ENCODE data around the gene TEX30. TPM values are rescaled to one million over a fixed set of nuclear protein-coding genes. Genes with fewer than 3 reads are reported as not detected.

Gene TEX30
- total RNA-seq, 2 donors from 2014 or later, result 3.0 to 4.8 TPM

DNA sequence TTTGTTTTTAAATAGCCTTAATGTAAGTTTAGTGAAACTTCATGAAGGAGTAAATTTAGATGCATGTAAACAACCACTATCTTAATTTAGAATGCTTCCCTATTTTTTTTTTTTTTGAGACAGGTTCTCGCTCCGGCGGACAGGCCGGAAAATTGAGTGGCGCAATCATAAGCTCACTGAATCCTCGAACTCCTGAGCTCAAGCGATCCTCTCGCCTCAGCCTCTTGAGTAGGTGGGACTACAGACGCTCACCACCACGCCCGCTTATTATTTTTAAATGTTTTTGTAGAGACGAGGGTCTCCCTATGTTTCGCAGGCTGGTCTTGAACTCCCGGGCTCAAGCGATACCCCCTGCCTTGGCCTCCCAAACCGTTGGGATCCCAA, 1.6 kb downstream of the TEX30 start:
- no peak for DNase-seq
- ATAC-seq, result no peak
- H3K36me3 Mint-ChIP-seq (ENCODE audit: low read depth), result no peaks in the 10 kb centered on the region
- no peak overlapping the region for H3K27ac Mint-ChIP-seq
- H3K4me1 Mint-ChIP-seq, result peaks cover 30% of the 10 kb centered on the region
- H3K27me3 Mint-ChIP-seq, result no peaks in the 10 kb centered on the region
- H3K9me3 ChIP-seq (ENCODE audit: control insufficient read depth, low read length, poor library complexity, severe bottlenecking), result no peaks in the 10 kb centered on the region
- H3K4me3 Mint-ChIP-seq, result peak overlapping the region; percentile 91

DNA sequence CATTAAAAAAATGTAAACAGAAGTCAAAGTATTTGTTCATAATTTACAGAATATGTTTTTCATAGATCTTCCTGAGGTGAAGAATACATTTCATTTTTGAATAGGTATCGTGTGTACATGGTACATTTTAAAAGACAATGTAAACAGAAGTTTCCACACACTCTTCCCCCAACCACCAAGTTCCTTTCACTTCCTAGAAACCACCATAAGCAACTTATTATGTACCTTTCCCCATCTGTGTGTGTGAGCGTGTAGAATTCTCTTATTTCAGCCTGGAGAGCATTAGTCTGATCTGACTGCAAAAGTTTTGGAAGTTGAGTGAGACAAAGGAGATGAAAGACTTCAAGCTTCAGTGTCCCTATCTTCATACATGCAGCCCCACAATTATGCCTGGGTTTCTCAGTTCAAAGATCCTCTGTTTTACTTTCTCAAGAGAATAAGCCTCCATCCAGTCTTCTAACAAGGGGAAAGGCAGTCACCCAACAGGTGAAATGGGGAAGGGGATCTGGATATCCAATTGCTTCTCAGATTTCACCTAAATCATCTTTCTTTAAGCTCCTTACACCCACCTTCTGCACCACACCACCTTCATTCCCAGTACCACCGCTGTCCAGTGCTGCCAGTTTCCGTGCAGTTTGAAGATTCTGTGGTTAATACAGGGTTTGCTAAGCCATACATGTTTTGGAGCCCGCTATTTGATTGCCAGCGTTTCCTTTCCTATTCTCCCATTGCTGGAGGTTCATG, 2.1 kb downstream of the TEX30 start:
- Mint-ChIP-seq H3K27ac (no peak overlapping the region), H3K4me3 (peak overlapping the region; percentile 28), H3K4me1 (peaks cover 30% of the 10 kb centered on the region), H3K27me3 (no peaks in the 10 kb centered on the region), H3K36me3 (ENCODE audit: low read depth) (no peaks in the 10 kb centered on the region)
- no peaks in the 10 kb centered on the region for H3K9me3 ChIP-seq (ENCODE audit: control insufficient read depth, low read length, poor library complexity, severe bottlenecking)
- DNase-seq (no peak), ATAC-seq (no peak)

DNA sequence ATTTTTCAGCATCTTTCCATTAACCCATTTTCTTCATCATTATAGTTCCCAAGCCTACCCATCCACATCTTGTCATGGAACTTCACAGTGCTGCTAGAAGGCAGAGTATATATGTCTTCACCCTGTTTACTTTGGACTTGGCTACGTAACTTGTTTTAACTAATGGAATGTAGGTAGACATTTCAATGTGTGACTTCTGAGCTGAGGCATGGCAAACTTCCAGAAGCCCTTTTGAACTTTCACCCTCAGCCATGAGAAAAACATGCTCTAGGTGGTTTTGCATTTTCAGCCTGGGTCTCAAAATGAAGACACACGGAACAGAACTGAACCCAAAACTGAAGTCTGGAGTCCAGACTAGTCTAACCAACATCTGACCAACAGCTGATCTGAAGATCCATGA, 3.2 kb downstream of the TEX30 start:
- no peak overlapping the region for H3K4me3 Mint-ChIP-seq
- H3K27me3 Mint-ChIP-seq, result no peaks in the 10 kb centered on the region

DNA sequence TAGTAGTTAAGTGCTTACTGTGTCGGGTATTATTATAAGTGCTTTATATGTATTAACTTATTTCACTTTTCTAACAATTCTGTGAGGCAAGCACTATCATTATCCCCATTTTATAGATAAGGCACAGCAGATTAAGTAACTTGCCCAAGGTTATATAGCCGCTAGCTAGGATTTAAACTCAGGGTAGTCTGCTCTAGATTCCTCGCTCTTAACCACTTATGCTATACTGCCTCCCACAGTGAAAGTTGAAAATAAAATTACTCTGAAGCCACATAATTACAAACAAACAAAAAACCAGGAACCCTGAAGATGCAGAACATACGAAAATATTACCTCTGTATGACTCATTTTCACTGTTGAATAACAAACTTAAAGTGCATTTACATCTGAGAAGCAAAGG, 3.9 kb downstream of the TEX30 start:
- no peaks in the 10 kb centered on the region for H3K36me3 Mint-ChIP-seq (ENCODE audit: low read depth)
- H3K27me3 Mint-ChIP-seq, result no peaks in the 10 kb centered on the region
- ATAC-seq (no peak), DNase-seq (no peak)
- no peak overlapping the region for H3K27ac Mint-ChIP-seq
- no peak overlapping the region for H3K4me3 Mint-ChIP-seq
- H3K4me1 Mint-ChIP-seq, result peaks cover 30% of the 10 kb centered on the region
- no peaks in the 10 kb centered on the region for H3K9me3 ChIP-seq (ENCODE audit: control insufficient read depth, low read length, poor library complexity, severe bottlenecking)

More for the DNA sequence above, 3.2 kb downstream of the TEX30 start:
- H3K4me1 Mint-ChIP-seq, result peaks cover 30% of the 10 kb centered on the region
- H3K27ac Mint-ChIP-seq, result peak overlapping the region; percentile 27
- no peaks in the 10 kb centered on the region for H3K9me3 ChIP-seq (ENCODE audit: control insufficient read depth, low read length, poor library complexity, severe bottlenecking)
- no peak for DNase-seq
- H3K36me3 Mint-ChIP-seq (ENCODE audit: low read depth), result no peaks in the 10 kb centered on the region
- ATAC-seq, result no peak

DNA sequence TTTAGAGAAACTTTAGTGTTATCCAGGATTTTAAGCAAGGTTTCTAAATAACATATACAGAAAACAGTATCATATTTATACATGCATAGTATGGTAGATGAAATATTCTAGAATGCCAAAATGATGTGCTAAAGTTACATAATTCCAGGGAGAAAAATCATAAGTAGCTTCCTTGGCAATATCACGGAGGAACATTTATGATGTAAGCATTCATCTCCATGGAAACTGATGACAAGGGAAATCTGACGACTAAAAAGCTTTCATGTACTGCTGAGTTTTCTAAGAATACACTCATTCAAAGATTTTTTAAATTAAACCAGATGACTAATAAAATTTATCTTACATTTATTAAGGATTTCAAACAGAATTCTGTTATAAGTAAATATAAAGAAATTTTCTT, 4.7 kb downstream of the TEX30 start:
- no peaks in the 10 kb centered on the region for H3K9me3 ChIP-seq (ENCODE audit: control insufficient read depth, low read length, poor library complexity, severe bottlenecking)
- DNase-seq (no peak), ATAC-seq (no peak)
- Mint-ChIP-seq H3K4me3 (no peak overlapping the region), H3K36me3 (ENCODE audit: low read depth) (no peaks in the 10 kb centered on the region), H3K27ac (no peak overlapping the region), H3K4me1 (peaks cover 24% of the 10 kb centered on the region), H3K27me3 (no peaks in the 10 kb centered on the region)

DNA sequence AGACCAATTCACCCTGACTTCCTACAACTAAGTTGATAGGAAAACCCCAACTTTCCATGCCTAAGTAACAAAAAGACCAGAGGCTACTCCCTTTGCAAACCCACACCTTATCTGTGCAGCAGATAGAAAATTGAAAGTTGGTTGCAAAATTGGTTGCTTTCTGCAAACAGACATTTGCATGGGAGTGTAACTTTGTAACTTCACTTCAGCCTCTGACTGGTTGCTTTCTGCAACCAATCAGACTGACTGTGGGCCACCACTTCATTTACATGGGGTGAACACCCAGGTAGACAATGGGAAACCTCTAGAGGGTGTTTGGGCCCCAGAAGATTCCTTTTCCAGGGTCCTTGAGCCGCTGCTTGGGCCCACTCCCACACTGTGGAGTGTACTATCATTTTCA, 9.8 kb downstream of the TEX30 start:
- no peaks in the 10 kb centered on the region for H3K36me3 Mint-ChIP-seq (ENCODE audit: low read depth)
- no peak for DNase-seq
- H3K27me3 Mint-ChIP-seq, result no peaks in the 10 kb centered on the region
- H3K9me3 ChIP-seq (ENCODE audit: control insufficient read depth, low read length, poor library complexity, severe bottlenecking), result no peaks in the 10 kb centered on the region
- no peak for ATAC-seq
- H3K4me3 Mint-ChIP-seq, result no peak overlapping the region
- H3K4me1 Mint-ChIP-seq, result no peaks in the 10 kb centered on the region
- H3K27ac Mint-ChIP-seq, result no peak overlapping the region

DNA sequence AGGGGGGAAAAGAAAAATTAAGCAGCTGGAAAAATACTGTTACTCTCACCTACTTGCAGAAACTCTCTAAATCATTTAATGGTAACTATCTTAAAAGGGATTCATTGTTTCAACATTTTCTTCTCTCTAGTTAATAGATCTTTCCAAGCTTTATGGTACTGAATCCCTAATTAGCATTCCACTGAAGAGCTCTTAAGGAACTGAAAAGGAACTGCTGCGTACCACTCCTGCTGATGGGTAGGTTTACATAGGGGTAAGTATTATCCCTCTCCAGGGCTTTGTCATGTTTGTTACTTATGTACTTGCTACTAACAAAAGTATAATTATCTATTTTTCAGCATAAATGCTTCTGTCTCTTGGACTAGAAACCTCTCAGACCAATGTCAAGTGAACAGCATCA, 12.5 kb downstream of the TEX30 start:
- H3K4me1 Mint-ChIP-seq, result no peaks in the 10 kb centered on the region
- ATAC-seq, result no peak
- H3K27me3 Mint-ChIP-seq, result peaks cover 7% of the 10 kb centered on the region
- no peak overlapping the region for H3K27ac Mint-ChIP-seq
- no peaks in the 10 kb centered on the region for H3K36me3 Mint-ChIP-seq (ENCODE audit: low read depth)
- DNase-seq, result no peak
- H3K9me3 ChIP-seq (ENCODE audit: control insufficient read depth, low read length, poor library complexity, severe bottlenecking), result no peaks in the 10 kb centered on the region
- no peak overlapping the region for H3K4me3 Mint-ChIP-seq

DNA sequence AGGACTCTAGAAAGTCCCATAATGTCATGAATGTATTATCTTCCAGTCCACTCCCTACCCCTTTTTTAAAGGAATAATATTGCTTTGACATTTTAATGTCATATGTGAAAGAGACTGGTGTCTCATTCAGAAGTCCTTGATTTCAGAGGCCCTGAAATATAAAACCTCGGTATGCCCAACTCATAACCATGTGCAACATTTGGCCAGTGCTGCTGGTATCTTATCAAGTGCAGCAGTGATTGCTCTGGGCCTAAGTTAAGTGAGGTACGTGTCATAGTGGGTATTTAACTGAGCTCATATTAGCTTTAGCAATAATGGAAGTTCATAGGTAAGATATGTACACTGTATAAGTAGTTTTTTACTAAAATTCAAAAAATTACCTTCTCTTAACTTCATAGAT, 14.7 kb downstream of the TEX30 start:
- no peak overlapping the region for H3K27ac Mint-ChIP-seq
- no peaks in the 10 kb centered on the region for H3K4me1 Mint-ChIP-seq
- H3K4me3 Mint-ChIP-seq, result no peak overlapping the region
- H3K9me3 ChIP-seq (ENCODE audit: control insufficient read depth, low read length, poor library complexity, severe bottlenecking), result no peaks in the 10 kb centered on the region
- no peaks in the 10 kb centered on the region for H3K36me3 Mint-ChIP-seq (ENCODE audit: low read depth)
- ATAC-seq (no peak), DNase-seq (no peak)
- H3K27me3 Mint-ChIP-seq, result peaks cover 7% of the 10 kb centered on the region

DNA sequence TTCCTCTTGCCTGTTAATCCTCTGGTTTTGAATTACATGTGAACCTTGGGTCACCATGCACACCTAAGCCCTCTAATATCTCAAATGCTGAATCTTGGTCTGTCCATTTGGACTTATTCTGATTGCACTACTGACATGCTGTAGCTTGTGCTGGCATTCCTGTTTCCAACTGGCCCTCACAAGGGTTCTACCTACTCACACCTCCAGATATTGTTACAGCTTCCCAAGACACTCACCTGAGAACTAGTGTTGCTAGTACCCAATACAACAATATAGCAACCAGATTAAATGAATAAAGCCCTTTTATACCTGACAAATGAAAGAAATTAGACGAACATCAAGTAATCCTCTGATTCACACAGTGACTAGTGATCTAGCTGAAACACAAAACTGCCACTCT, 16.6 kb downstream of the TEX30 start:
- no peak for ATAC-seq
- Mint-ChIP-seq H3K27ac (no peak overlapping the region), H3K36me3 (ENCODE audit: low read depth) (no peaks in the 10 kb centered on the region), H3K27me3 (peaks cover 7% of the 10 kb centered on the region), H3K4me3 (no peak overlapping the region), H3K4me1 (no peaks in the 10 kb centered on the region)
- no peak for DNase-seq
- H3K9me3 ChIP-seq (ENCODE audit: control insufficient read depth, low read length, poor library complexity, severe bottlenecking), result no peaks in the 10 kb centered on the region

DNA sequence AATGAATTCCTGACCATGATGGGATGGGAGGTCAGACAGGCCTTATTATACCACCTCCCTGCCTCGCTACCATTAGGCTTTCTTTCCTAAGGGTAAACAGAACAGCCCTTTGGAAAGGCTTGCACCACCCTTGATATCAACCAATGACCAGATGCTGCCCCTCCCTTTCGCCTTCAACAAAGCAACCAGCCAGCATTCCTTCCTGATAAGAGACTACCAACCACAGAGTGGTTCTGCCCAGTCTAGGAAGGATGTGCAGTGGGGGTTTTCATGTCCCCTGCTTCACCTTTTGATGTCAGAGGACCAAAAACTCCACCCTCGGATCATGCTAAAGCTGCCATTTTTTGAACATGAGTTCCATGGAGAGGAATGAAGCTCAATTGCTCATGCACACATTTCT, 21.7 kb downstream of the TEX30 start:
- peaks cover 33% of the 10 kb centered on the region for H3K27me3 Mint-ChIP-seq
- peaks cover 3% of the 10 kb centered on the region for H3K9me3 ChIP-seq (ENCODE audit: control insufficient read depth, low read length, poor library complexity, severe bottlenecking)
- H3K4me3 Mint-ChIP-seq, result no peak overlapping the region
- DNase-seq (no peak), ATAC-seq (no peak)
- no peaks in the 10 kb centered on the region for H3K4me1 Mint-ChIP-seq
- no peaks in the 10 kb centered on the region for H3K36me3 Mint-ChIP-seq (ENCODE audit: low read depth)
- no peak overlapping the region for H3K27ac Mint-ChIP-seq

DNA sequence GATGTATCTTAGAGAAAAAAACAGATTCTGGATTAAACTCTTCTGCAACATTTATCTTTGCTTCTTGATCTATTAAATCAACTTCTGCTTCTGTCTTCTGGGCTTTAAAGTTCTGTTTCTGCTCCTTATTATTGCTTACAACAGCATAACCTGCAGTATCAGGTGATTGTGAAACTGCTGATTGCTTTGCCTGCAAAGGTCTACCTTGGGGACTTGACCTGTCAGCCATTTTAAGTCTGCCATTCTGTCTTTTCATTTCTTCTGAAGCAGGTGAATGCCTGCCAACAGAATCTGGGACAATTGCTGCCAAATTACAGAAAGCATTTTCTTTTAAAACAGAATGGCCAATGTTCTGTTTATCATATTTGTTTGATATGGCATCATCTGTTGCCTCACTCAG, 31.1 kb downstream of the TEX30 start:
- H3K27ac Mint-ChIP-seq, result no peak overlapping the region
- H3K36me3 Mint-ChIP-seq (ENCODE audit: low read depth), result peaks cover 3% of the 10 kb centered on the region
- H3K4me3 Mint-ChIP-seq, result no peak overlapping the region
- DNase-seq (no peak), ATAC-seq (no peak)
- no peaks in the 10 kb centered on the region for H3K4me1 Mint-ChIP-seq
- H3K27me3 Mint-ChIP-seq, result peaks cover 55% of the 10 kb centered on the region
- no peaks in the 10 kb centered on the region for H3K9me3 ChIP-seq (ENCODE audit: control insufficient read depth, low read length, poor library complexity, severe bottlenecking)

DNA sequence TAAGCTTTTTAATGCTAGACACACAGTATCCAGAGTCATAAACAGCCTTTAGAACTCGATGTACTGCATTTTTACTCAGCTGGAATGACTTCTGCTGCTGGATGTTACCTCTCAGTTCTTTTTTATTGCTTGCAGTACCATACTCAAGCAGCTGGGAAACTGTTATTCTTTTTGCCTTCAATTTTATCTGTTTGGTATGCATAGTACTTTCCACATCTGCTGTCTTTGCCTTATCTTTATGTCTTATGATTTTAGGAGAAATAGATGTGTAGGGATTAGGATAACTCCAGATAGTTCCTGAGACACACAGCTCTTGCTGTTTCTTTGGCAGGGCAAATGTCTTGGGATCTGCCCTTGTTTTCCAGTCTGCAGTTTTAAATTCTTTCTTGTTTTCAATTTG, 31.5 kb downstream of the TEX30 start:
- DNase-seq, result no peak
- H3K9me3 ChIP-seq (ENCODE audit: control insufficient read depth, low read length, poor library complexity, severe bottlenecking), result no peaks in the 10 kb centered on the region
- Mint-ChIP-seq H3K27ac (no peak overlapping the region), H3K36me3 (ENCODE audit: low read depth) (peaks cover 3% of the 10 kb centered on the region), H3K4me1 (no peaks in the 10 kb centered on the region), H3K27me3 (peaks cover 53% of the 10 kb centered on the region), H3K4me3 (no peak overlapping the region)
- no peak for ATAC-seq

DNA sequence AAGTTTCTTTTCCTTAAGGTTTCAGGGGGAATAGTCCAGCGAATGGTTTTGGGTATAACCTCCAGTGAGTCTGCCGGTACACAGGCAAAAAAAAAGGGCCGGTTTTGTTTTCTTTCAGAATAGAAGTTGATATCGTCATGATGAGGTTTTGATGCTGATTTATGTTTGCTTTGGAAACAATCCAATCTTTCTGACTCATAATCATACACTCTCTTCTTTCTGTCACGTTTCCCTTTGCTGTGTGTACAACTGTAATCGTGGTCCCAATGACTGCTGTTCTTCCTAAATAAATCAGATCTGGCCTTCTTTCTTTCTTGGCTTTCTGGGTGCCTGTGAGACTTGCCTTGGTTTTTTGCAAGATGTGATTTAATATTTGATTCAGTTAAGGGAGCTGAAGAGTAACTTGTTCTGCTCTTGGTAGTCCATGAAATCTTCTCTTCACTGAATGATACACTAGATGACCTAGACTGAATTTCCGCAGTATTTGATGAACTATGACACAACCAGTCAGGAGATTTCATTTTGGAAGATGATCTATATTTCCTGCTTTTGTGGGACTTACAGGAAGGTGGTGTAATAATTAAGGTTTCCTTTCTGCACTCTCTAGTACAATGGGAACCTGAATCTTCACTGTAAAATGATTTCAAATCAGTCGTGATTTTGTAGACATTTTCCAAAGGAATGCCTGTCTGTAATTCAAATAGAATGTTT, 43.9 kb downstream of the TEX30 start:
- Mint-ChIP-seq H3K27me3 (no peaks in the 10 kb centered on the region), H3K4me3 (no peak overlapping the region), H3K4me1 (peaks cover 3% of the 10 kb centered on the region), H3K36me3 (ENCODE audit: low read depth) (no peaks in the 10 kb centered on the region), H3K27ac (peak overlapping the region; percentile 32)
- H3K9me3 ChIP-seq (ENCODE audit: control insufficient read depth, low read length, poor library complexity, severe bottlenecking), result peaks cover 2% of the 10 kb centered on the region
- ATAC-seq, result no peak
- no peak for DNase-seq

DNA sequence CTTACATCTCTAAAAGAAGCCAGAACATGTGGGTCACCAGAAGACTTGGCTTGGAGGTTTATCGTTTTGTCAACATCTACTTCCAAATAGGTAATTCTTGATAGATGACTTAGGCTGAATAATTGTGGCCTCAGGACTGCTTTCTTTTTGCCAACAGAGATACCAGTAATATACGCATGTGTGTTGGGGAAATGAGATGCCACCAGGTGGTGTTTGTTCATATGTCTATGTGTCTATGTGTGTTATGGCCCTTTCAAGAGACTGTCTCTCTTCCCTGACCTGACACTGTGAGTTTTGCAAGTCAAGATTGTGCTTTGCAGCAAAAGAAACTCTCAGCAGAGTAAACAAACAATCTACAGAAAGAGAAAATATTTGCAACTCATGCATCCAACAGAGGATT, 47.2 kb downstream of the TEX30 start:
- peaks cover 15% of the 10 kb centered on the region for H3K27me3 Mint-ChIP-seq
- peaks cover 3% of the 10 kb centered on the region for H3K4me1 Mint-ChIP-seq
- DNase-seq, result no peak
- ATAC-seq, result no peak
- no peaks in the 10 kb centered on the region for H3K36me3 Mint-ChIP-seq (ENCODE audit: low read depth)
- peaks cover 2% of the 10 kb centered on the region for H3K9me3 ChIP-seq (ENCODE audit: control insufficient read depth, low read length, poor library complexity, severe bottlenecking)
- H3K27ac Mint-ChIP-seq, result no peak overlapping the region
- H3K4me3 Mint-ChIP-seq, result no peak overlapping the region

Data from T-helper 17 cell (primary cell).